Ramos (cell line): ENCODE measurements around the gene ST13.
"Not testable (repeated sequence)": the region's sequence is repeated elsewhere in the genome, so short reads cannot be mapped to it uniquely, and the experiment has no call there.

ENCODE experiments used
- in situ Hi-C: fragments of 300-500 bp; cut with MboI; formaldehyde crosslinking; loops from one replicate; pipeline ENCODE4 v1.14.3; 2022; ENCODE audit warnings: low sequenced_read_pairs; ENCODE audit not compliant: unreplicated experiment

ST13 gene

DNA sequence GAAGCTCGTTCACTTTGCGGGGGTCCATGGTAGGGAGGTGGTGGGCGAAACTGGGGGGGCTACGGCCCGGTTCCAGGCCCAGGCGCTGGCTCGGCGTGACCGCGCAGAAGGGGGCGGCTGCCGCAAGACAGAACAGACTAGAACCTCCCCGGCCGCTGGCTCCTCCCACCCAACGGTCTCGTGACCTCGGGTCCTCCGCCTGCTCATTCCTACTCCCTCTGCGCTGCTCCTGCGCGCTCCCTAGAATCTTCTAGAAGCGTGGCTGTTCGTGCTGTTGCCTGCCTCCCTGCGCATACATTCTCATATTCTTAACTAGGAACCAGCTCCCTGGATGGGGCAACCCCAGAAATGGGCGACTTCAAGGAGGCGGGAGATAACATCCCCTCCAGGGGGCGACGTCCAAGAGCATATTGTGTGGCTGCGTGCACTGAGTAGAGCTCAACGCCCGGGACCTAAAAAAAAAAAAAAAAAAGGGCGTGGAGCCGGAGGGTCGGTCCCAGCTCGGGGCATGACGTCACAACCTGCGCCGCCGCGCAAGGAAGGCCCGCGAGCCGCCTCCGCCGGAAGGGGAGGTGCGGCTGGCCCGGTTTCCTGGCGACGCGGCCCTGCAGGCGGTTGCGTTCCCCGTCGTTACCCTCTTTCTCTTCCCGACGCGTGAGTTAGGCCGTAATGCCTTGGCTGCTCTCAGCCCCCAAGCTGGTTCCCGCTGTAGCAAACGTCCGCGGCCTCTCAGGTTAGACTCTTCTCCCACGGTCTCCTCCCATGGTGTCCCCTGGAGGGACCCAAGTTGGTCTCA, at the start of gene ST13, which contains the start of gene XPNPEP3:
Gene ST13, minus strand, starts transcription at position 127 of the 796 bp plus-strand sequence. Its CDS starts 99 bp downstream, at position 28.
Gene XPNPEP3, plus strand, starts transcription at position 636 of the 796 bp plus-strand sequence. Its CDS starts 34 bp downstream, at position 670.
- in situ Hi-C loops = no loop called here

DNA sequence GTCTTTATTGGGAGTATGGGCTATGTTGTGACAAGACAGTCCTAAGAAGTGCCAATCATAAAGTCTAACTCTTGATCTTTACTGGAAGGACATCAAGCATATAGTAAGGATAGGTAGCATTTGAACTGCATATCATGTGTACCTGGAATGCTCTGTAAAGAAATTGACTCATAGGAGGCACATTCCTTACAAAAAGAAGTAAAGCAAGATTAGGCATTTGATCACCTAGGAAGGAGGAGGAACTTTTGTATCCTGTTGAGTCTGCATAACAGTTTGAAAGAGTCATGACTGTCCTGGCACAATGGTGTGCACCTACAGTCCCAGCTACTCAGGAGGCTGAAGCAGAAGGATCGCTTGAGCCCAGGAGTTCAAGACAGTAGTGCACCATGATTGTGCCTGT, 47.7 kb upstream of the ST13 start:
- in situ Hi-C loops = no loop called here

DNA sequence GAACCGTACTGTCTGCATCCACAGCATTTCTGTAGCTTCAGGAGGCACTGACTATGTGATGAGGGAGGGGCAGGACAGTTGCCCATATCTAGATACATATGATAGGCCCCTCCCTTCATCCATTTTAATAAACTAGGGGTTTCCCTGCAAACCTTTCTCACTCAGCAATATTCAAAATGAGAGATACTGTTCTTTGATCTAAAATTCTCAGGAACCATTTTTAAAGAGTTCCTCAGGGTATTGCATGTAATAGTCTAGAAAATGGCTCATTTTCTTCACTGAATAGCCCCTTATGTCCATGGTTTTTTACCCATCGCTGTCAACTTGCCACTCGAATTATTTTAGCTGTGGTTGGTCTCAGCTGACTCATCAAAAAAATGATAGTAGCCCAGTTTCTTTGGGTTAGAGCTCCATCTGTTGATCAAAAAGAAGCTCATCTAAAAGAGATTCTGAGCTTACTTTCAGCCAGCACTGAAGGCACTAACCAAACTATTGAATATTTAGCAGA, 42.5 kb upstream of the ST13 start:
- in situ Hi-C loops = no loop called here

DNA sequence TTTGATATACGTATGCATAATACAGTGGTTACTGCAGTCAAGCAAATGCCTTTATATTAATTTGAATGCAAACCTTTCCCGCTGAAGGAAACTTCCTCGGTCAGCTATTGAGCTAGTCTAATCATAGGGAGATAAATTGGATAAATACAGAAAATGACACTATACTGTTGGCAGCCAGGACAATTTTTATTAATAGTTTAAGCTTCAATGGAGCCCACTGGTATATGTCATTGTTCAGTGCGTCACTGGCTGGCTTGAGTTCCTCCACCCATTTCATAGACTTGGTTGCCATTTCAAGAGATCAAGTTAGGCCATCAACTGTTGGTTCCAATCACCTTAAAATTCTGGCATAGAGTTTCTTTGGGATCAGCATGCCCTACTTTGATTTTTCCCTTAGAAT, 38.0 kb upstream of the ST13 start:
- in situ Hi-C loops = no loop called here

DNA sequence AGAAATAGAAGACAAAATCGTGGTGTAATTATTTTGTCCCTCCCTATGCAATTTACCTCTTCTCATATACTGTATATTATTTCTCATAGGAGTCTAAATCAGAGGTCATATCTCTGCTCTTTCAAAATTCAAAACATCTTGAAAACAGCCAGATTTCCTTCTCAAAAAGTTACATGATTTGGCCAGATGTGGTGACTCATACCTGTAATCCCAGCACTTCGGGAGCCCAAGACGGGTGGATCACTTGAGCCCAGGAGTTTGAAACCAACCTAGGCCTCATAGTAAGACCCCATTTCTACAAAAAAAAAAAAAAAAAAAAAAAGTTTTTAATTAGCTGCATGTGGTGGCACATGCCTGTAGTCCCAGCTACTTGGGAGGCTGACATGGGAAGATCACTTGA, 34.4 kb upstream of the ST13 start:
- in situ Hi-C loops = no loop called here

DNA sequence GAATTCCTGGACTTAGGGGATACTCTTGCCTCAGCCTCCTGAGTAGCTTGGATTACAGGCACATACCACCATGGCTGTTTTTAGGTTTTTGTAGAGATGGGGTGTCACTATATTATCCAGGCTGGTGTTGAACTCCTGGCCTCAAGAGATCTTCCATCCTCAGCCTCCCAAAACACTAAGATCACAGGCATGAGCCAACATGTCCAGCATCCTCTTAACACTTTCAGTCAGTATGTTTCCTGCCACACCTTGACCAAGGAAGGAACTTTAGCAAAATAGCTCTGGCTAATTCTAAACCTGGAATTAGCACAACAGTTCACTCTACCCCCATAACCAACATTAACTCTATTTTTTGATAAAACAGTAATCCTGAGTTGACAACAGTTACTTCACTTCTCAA, 32.7 kb upstream of the ST13 start:
- in situ Hi-C loops = no loop called here

DNA sequence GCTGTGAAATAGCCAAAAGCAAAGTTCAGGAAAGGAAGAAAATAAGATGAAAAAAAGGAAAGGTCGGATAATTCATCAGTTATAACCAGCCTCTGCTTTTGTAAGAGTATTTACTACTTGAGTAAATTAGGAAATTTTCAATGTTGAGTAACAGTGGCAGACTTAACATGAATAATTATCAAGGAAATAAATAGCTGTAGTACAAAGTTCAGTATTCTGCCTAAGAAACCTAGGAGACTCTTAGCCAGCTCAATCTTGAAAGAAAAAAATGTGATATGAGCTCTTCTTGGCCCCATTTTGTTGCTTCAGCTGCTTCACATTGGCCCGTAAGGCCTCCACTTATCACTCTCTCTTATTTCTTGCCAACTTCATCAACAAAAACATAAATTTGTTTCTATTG, 22.5 kb upstream of the ST13 start:
- in situ Hi-C loops = no loop called here

DNA sequence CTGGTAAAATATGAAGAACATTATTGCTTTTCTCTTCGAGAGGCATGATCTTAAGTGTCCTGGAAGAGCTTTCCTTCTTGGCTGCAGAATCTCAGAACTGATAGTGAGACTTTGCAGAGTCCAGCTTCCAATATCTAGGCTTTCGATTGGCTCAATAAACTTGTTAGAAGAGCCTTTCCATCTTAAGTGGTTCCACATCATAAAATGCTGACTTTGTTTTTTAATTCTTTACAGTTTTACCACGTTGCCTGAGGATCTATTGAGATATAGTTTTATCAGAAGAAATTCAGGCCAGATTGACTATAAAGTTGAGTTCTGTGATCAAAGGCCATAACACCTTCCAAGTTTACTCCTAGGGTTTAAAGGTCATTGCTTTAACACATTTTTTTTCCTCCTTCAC, 21.0 kb upstream of the ST13 start:
- in situ Hi-C loops = no loop called here

DNA sequence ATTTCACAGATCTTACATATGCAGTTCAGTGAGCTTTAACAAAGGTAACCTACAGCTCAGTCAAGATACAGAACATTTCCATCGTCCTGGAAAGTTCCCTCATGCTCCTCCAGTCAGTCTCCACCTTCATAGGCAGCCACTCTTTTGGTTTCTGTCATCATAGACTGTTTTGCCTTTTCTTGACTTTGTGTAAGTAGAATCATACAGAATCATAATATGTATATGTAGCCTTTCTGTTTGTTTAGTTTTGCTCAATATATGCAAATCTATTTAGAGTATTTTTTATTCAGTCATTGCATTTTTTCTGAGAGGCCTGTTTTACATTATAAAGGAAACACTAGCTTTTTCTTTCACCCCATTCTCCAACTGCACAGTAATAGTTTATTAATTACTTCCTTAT, 20.5 kb upstream of the ST13 start:
- in situ Hi-C loops = no loop called here

DNA sequence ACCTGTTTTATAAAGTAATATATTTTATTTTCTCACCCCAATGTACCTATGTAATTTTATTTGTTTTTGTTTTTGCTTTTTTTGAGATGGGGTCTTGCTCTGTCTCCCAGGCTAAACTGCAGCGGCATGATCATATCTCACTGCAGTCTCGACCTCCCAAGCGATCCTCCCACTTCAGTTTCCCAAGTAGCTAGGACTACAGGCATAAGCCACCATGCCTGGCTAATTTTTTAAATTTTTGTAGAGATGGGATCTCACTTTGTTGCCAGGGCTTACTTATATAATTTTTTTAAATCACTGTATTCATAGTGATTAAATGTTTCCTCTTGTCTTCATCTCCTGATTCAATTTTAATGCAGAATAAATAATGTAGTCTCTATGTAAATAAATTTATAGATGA, 18.7 kb upstream of the ST13 start:
- in situ Hi-C loops = no loop called here

DNA sequence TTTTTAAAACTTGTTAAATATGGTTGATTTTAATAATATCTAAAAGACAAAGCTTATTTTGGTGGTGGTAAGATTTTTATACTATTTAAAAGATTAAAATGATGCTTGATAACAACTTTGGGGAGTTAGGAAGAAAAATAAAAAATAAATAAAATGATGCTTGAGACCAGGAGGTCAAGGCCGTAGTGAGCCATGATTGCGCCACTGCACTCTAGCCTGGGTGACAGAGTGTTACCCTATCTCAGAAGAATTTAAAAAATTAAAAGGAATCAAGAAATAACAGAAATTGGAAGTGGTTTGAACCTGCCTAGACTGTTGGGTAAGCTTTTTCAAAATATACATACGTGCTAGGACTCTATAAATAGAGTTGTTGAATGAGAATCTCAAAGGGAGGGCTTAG, 17.6 kb upstream of the ST13 start:
- in situ Hi-C loops = no loop called here

DNA sequence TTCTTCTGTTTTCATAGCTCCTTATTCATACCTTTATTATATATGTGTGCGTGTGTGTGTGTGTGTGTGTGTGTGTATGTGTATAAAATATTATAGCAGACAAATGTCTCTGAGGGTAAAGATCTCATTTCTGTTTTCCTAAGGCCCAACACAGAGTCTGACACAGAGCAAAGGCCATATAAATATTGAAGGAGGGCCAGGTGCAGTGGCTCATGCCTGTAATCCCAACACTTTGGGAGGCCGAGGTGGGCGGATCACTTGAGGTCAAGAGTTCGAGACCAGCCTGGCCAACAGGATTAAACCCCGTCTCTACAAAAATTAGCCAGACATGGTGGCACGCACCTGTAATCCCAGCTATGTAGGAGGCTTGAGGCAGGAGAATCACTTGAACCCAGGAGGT, 11.9 kb upstream of the ST13 start:
- in situ Hi-C loops = not testable (repeated sequence)

DNA sequence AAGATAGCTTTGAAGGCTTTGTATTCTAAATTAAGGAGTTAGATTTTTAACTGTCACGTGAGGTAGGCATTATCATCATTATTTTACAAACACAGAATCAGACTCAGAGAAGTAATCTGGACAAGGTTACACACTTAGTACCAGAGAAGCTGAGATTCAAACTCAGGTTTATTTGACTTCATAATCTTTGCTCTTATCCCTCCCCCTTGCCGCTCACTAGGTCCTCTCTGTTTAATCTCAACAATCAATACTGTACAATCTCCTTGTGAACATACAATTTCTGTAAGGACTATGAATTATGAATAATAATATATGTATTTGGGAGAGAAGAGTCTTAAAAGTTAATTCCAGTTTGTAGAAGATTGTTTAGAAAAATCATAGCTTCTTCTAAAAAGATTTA, 10.7 kb upstream of the ST13 start:
- in situ Hi-C loops = no loop called here

DNA sequence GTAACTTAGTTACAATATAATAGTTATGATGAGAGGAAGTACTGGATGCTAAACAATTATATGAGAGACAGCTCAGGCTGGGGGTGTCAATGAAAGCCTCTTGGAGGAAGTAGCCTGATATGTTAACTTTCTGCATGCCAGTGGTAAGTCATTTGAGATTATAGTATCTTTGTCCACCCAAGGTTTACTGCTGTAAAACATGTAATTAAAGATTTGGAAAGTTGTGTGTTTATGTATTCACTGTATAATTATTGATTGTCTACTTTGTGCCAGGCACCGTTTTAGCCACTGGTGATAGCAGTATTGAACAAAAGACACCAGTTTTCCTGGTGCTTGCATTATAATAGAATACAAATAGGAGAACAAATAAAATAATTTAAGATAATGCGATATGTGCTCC, 6.1 kb upstream of the ST13 start:
- in situ Hi-C loops = no loop called here

DNA sequence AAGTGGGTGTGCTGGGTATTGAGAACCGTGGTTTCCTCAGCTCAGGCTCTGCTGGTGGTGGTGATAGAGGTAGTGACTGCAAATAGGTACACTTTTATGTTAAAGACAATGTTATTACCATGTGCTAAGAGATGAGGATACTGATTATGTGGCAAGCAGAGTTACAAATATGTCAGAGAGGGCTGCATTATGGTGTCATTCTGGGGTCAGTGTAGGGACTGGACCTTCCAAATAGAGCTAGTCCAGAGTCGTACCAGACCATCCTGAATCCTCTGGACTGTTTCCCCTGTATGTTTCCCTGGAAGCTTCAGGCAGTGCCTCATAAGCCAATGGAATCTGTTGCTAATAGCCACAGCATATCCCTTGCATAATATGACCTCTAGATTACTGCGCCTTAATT, 5.6 kb upstream of the ST13 start, which contains the start of gene DNAJB7:
Gene DNAJB7, minus strand, starts transcription at position 101 of the 400 bp plus-strand sequence. CDS start 119 bp downstream, outside the sequence.
- in situ Hi-C loops = no loop called here

DNA sequence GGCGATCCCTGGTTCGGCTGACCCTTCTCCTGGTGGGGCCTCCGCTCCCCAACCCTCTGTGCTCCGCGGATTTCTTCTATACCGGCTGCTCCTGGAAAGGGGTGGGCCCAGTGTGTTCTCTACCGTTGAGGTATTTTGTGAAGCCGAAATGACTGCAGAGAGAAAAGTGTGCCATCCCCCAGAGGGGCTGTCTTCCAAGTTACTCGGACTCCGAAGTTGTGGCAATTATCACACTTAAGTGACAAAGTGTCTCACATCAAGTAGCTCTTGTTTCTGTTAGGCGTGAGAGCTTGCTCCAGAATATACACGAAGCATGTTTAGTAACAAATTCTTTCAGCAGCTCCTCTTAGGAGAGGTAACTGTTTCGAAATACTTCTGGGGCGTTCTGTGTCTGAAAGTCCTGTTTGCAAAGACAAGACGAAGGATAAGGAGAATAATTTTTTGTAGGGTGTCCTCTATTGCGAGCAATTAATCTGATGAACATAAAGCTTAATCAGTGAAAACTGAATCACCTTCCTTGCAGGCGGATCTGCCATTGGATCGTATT, 943 bp upstream of the ST13 start:
- in situ Hi-C loops = no loop called here

DNA sequence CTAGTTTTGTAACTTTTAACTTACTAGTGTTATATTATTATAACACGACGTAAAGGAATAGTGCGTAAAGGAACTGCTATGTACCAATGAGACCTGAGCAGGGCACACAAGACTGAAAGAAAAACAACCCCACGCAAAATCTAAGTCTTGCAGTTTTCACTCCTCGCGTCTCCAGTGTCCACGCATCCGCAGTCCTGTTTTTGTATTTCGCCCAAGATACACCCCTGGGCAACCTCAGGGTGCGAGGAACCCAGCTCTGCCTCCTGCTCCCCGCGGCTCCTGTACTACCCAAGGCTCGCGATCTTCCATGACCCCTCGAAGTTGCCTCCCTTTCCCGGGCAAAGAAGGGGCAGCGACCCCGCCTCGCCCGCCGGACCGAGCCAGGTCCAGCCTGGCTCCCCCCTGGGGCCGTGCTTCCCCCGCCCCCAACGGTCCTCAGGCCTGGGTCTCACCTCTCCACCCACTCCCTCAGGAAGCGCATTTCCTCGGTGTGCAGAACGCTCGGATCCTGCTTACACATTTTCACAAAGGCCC, 393 bp downstream of the ST13 start:
- in situ Hi-C loops = no loop called here

DNA sequence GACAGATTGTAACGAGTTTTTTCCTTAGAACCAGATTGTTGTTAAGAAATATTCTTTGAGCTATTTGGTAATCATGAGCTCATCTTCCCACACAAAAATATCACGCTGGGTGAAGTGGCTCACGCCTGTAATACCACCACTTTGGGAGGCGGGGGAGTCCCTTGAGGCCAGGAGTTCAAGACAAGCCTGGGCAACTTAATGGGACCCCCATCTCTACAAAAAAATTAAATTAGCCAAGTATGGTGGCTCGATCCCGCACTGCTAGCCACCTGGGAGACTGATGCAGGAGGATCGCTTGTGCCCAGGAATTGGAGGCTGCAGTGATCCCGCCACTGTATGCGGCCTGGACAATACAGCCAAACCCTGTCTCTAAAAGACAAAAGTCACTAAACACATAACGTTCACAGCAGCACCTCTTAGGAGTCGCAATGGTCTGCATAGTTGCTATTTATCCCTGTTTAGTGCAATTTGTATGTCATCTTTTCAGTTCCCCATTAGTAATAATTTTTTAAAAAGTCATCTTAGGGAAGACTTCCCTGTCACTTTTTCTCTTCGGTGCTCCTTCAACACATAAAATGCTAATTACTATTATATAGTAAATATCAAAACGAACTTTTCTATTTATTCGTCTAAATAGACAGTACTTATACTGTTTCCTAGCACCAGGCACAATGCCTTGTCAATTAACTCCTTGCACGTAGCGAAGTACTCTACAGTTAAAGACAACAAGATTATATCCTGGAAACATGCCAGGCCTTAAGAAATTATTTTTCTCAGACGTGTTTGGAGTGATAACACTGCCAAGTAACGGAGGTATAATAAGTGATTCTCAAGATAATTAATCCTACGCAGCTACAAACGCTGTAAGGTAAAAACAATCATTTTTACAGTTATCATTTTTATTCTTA, 1.1 kb downstream of the ST13 start:
- in situ Hi-C loops = no loop called here

DNA sequence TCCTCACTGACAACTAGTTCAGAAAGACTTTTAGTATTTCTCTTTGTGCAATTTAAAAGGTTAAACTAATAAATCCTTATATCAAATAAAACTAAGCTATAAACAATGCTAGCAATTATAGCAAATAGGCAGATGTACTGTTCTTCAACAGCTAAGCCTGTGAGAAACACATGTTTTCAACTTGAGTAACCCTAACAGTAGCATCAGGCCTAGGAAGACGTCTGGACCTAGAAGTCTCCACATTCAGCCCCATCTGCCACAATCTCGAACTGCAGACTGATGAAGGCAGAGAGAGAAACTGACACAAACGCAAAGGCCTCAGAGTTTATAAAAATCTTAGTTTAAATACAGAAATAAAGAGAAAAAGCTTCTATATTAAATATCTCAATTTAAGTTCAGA, 2.5 kb downstream of the ST13 start:
- in situ Hi-C loops = no loop called here

DNA sequence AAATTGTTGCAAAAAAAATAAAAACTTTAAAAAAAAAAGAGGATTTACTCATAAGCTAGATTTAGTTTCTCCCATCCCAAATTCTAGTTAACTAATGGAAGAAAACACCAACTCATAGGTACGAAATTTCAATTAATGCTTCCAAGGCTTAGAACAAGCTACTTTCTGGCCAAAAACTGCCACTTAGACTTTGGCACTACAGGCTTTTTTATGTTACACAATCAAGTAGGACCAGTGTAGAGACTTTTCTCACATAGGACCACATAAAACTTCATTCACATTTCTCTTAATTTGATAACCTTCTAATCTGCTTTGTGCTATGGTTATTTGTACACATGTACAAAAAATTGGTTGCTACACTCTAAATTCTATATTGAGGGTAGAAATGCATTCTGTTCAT, 3.1 kb downstream of the ST13 start:
- in situ Hi-C loops = no loop called here
